ENCODE data around the gene FCHO1.

GRCh38 chr19:17724655-17725054, 26.6 kb upstream of the FCHO1 start:
- TF ChIP-seq CTCF (conservative IDR thresholded peaks at IDR 0.05 in 1 of 2, IDR thresholded peaks at IDR 0.05 in 1 of 2; ENCODE audit: extremely low read depth in 1 of 2, insufficient read depth in 1 of 2, low read depth in 1 of 2, low read length in 2 of 2), result no peak
- TF ChIP-seq EZH2 (IDR thresholded peaks at IDR 0.05; ENCODE audit: borderline replicate concordance, low read length), result no peak
